Measurements from ENCODE around the gene KCNQ1.

KCNQ1 gene

DNA sequence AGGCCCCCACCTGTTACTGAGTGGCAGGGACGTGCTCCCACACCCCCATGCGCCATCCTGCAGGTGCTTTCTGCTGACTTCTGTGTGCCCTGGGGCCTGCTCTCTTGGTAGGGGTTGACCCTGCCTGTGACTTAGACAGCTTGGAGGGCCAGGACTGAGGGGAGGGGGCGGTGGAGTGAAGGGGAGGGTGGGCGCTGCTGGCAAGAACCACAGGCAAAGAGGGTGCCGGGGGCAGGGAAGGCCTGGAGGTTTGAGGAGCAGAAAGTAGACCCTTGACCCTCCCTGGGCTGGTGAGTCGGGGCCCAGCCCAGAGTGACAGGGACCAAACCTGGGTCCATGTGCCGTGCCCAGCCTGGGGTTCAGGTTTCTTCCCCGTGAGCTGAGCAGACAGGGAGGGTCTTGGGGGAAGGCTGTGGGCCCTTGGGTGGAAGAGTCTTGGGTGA, 17.8 kb downstream of the KCNQ1 start:
- DNase-seq, result no peak

DNA sequence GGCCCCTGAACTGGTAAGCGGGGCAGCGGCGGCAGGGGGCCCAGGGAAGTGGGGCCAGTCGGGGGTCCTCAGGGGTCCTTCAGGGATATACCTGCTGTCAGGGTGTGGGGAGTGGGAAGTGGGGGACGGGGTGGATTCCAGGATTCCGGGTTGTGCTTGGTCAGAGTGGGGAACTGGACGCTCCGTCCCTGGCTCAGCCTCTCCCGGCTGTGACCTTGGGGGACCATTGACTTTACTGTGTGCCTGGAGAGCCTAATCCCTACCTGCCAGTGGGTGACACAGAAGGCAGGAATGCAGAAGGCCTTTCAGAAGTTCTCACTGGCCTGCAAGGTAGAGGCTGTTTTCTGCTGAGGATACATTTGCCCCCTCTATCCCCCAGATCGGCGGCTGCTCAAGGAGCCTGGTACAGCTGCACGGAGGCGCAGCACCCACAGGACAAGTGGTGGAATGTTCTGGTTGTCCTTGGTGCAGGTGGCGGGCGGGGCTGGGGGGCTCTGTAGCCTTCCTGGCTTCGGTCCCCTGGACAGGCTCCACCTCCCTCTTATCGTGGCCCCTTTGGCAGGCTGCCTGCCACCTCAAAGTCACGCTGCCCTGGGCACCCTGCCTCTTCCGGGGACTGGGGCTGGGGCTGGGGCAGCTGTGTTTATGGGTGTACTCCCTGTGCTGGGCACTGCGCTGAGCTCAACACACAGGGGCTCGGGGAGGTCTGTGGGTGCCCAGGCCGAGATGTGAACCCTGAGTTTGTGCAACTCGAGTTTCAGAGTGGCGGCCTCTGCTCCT, 18.4 kb downstream of the KCNQ1 start:
- DNase-seq, result no peak

- no peak for DNase-seq
Measured at GRCh38 chr11:2463766-2464277, 19.0 kb downstream of the KCNQ1 start.

DNA sequence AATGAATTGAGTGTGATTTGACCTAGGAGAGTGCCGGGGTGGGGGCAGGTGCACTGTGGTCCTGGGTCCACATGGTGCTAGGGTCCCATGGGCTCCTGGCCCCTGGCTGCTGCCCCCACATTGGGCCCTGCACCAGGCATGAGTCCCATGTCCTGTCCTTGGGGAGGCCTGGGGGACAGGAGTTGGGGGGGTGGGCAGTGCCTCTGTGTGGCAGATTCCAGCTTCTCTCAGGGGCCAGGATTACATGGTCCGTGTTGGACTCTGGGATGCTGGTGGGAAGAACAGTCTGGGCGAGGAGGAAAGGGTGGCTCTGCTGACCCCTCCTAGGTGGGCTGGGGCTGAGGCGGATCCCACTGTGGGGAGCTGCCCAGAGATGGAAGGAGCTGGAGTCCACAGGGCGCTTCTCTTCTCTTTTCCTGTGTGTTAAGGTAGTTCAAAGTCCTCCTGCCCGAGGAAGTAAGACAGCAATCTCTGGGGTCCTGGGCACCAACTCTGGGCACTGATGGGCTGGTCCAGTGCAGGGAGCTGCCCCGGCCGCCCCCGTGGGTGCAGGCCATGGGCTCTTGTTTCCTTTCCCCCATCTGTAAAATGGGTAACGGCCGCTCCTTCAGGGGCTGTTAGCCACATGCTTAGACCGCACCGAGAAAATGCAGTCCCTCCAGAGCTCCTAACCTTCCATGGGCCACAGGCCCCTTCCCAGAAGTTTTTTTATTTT, 19.8 kb downstream of the KCNQ1 start:
- DNase-seq, result peak; percentile 19

DNA sequence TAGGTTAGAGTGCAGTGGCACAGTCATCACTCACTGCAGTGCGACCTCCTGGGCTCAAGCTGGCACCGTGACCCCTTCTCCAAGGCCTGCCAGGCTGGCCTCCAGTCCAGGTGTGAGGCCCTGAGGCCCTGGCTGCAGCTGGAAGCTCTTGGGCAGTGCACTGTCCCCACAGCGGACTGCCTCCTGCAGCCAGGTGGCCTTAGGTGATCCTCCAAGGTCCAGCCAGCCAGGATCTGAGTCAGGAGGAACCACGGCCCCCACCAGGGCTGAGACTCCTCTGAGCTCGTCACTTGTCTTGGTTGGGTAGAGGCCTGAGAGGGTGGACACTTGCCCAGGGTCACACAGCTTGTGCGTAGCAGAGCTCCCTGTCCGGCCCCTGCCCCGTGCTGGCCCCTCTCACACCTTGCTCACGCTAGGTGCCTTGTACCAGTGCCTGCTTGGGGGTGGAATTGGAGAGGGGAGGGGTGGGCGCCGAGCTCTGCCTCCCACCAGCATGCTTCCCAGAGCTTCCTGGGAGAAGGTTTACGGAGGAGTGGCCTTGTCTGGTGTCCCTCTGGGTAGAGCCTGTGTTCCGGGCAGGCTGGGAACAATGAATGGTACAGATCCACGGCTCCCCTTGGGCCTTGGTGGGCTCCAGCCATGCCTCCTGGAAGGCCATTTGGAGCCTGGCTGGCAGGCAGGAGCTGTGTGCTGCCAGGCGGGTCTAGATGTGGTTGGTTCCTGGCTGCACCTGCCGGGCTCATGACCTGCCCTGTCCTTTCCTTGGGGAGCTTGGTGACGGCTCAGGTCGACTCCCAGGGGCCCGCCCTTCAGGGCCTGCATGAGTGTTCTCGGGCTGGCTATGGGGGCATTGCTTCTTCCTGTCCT, 20.6 kb downstream of the KCNQ1 start:
- peak; percentile 18 for DNase-seq

- DNase-seq, result no peak
Measured at GRCh38 chr11:2466069-2466801, 21.4 kb downstream of the KCNQ1 start.

- peak; percentile 58 for DNase-seq
Measured at GRCh38 chr11:2466869-2467694, 22.3 kb downstream of the KCNQ1 start.

DNA sequence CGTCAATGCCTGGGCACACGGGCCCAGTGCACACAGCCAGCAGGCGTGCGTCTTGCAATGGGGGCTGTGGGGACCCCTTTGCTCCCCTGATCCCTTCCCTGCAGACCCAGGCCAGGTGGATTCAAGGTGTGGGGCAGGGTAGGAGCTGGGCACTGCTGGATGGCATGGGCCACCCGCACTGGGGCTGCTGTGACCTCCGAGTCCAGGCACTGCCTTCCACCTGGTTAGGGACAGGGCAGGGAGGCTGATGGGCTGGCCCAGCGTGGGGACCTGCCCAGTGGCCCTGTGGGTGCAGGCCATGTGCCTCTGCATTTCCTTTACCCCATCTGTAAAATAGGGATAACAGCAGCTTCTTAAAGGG, 22.9 kb downstream of the KCNQ1 start:
- DNase-seq, result no peak

- DNase-seq, result no peak
Measured at GRCh38 chr11:2468363-2469235, 23.8 kb downstream of the KCNQ1 start.

GRCh38 chr11:2470495-2470894, 25.7 kb downstream of the KCNQ1 start:
- no peak for DNase-seq

GRCh38 chr11:2471048-2471803, 26.4 kb downstream of the KCNQ1 start:
- DNase-seq, result no peak

DNA sequence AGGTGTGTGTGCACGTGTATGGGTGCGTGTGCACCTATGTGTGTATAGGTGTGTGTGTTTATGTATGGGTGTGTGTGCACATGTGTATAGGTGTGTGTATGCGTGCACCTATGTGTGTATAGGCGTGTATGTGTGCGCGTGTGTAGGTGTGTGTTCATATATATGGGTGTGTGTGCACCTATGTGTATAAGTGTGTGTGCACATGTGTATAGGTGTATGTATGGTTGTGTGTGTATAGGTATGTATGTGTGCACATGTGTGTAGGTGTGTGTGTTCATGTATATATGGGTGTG, 26.9 kb downstream of the KCNQ1 start:
- no peak for DNase-seq

- DNase-seq, result no peak
Measured at GRCh38 chr11:2472428-2473186, 27.8 kb downstream of the KCNQ1 start.

GRCh38 chr11:2473361-2474058, 28.7 kb downstream of the KCNQ1 start:
- DNase-seq, result no peak

- DNase-seq, result no peak
Measured at GRCh38 chr11:2474059-2474901, 29.5 kb downstream of the KCNQ1 start.

- DNase-seq, result no peak
Measured at GRCh38 chr11:2475136-2475918, 30.5 kb downstream of the KCNQ1 start.

DNA sequence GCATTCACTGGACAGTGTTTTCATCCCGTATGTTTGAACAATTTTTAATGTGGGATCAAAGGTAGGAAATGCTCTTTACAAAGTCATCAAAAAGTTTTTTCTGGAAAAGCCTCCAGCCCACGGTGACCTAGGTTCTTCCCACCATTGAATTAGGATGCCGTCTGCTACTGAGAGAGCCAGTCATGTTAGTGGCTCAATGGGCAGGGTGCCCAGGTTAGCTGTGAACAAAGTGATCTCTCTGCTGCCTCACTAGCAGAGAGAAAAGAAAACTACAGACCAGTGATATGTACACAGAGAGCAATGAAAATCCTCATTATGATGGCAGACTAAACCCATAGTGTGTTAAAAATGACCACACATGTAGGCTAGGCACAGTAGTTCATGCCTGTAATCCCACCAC, 32.4 kb downstream of the KCNQ1 start:
- no peak for DNase-seq

Measured in stimulated activated CD8-positive, alpha-beta memory T cell treated with anti-CD3 and anti-CD28 coated beads, Interleukin-4, amount 100 ng/mL, for 48 hours (primary cell).